Measurements from ENCODE around the gene OPN1LW. TPM values are rescaled to one million over a fixed set of nuclear protein-coding genes. Genes with fewer than 3 reads are reported as not detected.

Gene OPN1LW
- not detected in 2 replicates for total RNA-seq

DNA sequence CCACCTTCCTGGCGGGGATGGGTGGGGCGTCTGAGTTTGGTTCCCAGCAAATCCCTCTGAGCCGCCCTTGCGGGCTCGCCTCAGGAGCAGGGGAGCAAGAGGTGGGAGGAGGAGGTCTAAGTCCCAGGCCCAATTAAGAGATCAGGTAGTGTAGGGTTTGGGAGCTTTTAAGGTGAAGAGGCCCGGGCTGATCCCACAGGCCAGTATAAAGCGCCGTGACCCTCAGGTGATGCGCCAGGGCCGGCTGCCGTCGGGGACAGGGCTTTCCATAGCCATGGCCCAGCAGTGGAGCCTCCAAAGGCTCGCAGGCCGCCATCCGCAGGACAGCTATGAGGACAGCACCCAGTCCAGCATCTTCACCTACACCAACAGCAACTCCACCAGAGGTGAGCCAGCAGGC is at the start of gene OPN1LW:
OPN1LW (plus strand) TSS at position 234 of the 400 bp plus-strand sequence; CDS start at position 275, 41 bp downstream.

DNA sequence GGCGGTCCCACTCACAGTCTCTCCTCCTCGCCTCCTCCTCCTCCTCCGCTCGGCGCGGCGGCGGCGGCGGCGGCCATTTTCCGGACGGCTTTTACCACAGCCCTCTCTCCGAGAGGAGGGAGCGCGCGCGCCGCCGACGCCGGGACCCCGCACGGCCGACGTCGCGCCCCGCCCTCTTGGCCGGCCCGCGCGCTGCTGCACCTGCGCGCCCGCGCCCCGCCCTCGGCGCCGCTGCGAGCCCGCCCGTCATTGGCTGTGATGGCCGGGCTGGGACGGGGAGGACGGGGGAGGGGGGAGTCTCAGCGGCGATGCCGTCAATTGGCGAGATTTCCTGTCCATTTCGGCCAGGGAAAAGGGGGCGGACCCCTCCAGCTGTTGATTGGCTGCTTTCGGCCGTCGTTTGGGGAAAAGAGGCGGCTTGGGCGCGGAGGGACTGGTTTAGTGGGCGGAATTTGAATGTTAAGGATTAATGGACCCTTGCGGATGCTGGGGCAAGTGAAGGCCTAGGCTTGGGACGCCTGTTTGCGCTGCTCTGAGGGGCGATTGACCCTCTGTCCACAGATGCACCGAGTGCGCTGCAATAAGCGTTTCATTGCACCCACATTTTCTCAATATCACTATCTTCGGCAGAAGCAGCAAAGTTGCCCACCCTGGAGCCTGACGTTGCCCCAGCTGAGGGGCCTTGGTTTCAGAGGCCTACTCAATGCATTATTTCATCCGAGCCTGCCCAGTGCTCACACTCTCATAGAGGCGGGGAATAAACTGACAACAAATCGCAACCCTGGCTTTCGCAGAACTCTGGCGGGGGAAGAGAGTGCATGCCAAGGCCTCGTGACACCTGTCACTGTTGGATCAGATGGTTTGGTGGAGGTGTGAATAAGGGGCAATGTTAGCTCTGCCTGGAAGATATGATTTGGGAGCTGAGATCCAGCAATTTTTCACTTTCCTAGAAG is 46.2 kb upstream of the OPN1LW start, which contains the start of gene MECP2:
MECP2 (minus strand) TSS at position 129 of the 953 bp plus-strand sequence.

DNA sequence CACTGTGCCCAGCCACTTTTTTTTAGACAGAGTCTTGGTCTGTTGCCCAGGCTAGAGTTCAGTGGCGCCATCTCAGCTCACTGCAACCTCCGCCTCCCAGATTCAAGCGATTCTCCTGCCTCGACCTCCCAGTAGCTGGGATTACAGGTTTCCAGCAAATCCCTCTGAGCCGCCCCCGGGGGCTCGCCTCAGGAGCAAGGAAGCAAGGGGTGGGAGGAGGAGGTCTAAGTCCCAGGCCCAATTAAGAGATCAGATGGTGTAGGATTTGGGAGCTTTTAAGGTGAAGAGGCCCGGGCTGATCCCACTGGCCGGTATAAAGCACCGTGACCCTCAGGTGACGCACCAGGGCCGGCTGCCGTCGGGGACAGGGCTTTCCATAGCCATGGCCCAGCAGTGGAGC is 38.3 kb downstream of the OPN1LW start, which contains the start of gene OPN1MW:
OPN1MW (plus strand) TSS at position 301 of the 400 bp plus-strand sequence; CDS start at position 383, 82 bp downstream.

Other genes with a start within 250 kb of the OPN1LW start
- not detected in 2 replicates for gene AVPR2, start 239.6 kb upstream of the OPN1LW start, total RNA-seq
- gene ARHGAP4, start 218.0 kb upstream of the OPN1LW start, total RNA-seq = 0.84 and 2.0 TPM in 2 replicates
- 138 and 185 TPM in 2 replicates for gene NAA10, start 209.2 kb upstream of the OPN1LW start, total RNA-seq
- not detected in 2 replicates for gene RENBP, start 199.6 kb upstream of the OPN1LW start, total RNA-seq
- 31.3 and 38.8 TPM in 2 replicates for gene HCFC1, start 172.4 kb upstream of the OPN1LW start, total RNA-seq
- 10.3 and 12.0 TPM in 2 replicates for gene TMEM187, start 171.5 kb upstream of the OPN1LW start, total RNA-seq
- 136 and 159 TPM in 2 replicates for gene IRAK1, start 124.3 kb upstream of the OPN1LW start, total RNA-seq
- gene MECP2, start 46.5 kb upstream of the OPN1LW start, total RNA-seq = 23.4 and 23.6 TPM in 2 replicates
- gene OPN1MW, start 38.4 kb downstream of the OPN1LW start, total RNA-seq = not detected in 2 replicates
- gene OPN1MW2, start 75.5 kb downstream of the OPN1LW start, total RNA-seq = not detected in 2 replicates
- gene OPN1MW3, start 113.3 kb downstream of the OPN1LW start, total RNA-seq = not detected in 2 replicates
- gene TEX28, start 150.9 kb downstream of the OPN1LW start, total RNA-seq = not detected in 2 replicates
- not detected in 2 replicates for gene TKTL1, start 151.6 kb downstream of the OPN1LW start, total RNA-seq
- gene FLNA, start 230.4 kb downstream of the OPN1LW start, total RNA-seq = 1,383 and 1,552 TPM in 2 replicates
- 62.3 and 71.4 TPM in 2 replicates for gene EMD, start 235.1 kb downstream of the OPN1LW start, total RNA-seq

Data from hair follicular keratinocyte (primary cell).